ENCODE data around the gene NPAS3. TPM values are rescaled to one million over a fixed set of nuclear protein-coding genes. Genes with fewer than 3 reads are reported as not detected.
A peak's percentile ranks its signal among the peaks of the same experiment; 100 is the strongest.

NPAS3 gene
- total RNA-seq, 1 donor from 2014 or later: 0.07 TPM

DNA sequence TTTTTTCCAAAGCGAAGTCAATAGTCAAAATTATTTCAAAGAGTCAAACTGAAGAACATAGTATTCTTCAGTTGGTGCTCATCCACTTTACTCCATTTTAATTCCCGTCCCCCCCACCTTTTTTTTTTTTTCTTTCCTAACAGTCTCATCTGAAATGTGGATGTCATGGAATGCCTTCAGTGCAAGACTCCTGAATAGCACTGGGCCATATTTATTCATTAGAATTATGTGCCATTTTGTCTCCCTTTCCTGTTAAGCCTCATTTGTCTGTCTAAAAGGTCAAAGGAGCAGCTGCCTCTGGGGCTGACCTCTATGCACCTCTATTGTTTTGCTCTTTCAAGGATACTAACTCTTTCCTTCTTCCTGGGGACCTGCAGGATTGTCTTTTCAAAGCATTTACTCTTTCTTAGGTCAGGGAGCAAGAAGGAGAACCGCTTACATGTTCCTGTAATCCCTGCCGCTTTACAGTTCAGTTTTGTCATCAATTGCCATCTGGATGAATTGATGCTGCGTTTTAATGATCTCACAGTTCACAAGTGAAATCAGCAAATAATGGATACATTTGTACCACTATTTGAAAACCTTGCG, 310.6 kb downstream of the NPAS3 start:
- DNase-seq (ENCODE audit: low read depth, low spot score): no peak

DNA sequence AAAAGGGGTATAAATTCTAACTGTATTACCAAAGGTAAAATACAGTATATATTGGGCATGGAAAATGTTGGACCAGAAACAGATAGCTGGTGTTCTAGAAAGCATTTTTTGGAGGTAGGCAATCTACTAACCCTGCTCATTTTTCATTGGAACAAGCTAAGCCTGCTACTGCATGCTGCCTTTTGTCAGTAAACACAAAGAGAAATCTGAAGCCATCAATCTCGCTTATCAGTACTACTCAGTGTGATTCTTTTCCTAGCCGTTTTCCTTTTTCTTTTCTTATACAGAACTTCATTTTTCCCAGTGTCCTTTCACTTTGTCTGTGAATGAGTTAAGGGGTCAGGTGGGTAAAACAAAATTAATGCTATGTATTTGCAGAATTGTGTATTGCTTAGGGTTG, 312.3 kb downstream of the NPAS3 start:
- no peak for DNase-seq (ENCODE audit: low read depth, low spot score)

DNA sequence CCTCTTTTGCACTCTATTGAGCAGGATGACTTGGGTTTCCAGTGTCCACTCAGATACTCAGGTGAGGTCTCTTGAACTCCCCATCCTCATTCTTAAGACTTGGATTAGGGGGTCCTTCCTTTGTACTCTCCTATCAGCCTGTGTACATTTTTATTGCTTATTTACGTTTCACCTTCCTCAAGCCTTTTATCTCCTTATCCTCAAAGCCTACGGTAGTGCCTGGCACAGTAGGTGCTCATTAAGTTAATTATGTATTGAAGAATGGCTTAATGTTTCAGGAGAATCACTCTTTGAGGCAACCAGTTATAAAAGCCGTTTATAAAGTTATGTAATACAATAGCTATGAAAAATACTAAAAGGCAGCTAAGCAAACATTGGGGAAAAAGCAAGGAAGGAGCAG, 315.7 kb downstream of the NPAS3 start:
- no peak for DNase-seq (ENCODE audit: low read depth, low spot score)

DNA sequence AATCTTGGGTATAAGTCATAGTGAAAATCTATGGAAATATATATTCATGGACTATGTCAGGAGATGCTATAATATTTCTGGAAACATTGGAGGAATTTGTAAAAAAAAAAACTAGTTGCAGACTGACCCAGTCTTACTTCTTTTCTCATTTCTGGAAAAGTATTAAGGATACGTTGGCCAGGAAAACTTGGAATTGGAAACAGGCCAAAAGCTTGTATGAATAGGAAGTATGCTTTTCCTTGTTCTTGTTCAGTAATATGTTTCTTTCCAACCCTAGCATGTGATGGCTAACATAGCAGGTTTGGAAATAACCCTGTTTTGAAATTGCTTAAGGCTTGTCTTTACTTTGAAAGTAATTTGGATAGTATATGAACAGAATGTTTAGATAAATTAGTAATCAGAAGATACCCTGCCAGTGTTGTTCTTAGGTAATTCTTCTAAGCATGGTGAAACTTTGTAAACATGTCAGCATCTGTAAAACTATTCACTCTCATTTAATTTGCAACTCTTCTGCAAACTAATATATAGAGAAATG, 316.2 kb downstream of the NPAS3 start:
- DNase-seq (ENCODE audit: low read depth, low spot score): peak; percentile 7

DNA sequence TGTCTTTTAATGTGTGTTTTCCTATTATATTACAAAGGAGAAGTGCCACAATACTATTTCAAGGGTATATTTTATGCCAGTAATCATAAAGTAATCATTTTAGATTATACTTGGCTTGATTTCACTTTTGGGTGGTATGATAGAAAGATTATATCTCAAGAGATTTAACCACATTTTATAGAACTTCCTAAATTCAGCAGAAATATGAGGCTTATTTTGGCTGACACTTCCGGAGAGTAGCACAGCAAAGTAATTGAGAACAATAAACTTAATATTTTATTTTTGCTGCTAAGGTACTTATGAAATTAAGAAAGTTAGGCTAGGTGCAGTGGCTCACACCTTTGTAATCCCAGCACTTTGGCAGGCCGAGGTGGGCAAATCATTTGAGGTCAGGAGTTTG, 319.1 kb downstream of the NPAS3 start:
- DNase-seq (ENCODE audit: low read depth, low spot score): no peak

DNA sequence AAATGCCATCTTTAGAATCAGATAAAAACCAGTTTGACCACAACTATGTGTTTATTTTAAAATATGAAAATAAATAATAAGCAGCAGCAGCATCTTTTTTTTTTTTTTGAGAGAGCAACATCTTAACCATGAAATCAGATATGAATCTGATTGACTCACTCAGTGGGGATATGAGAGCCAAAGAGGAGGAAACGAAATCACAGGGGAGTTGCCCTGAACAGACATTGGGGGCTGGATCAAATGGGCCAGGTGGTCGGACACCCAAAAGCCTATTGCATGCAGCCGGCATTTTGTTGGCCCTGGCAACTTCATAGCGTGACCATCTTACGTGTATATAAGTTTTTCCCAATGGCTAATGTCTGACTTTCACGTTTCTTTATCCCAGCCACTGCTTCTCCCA, 321.1 kb downstream of the NPAS3 start:
- no peak for DNase-seq (ENCODE audit: low read depth, low spot score)

DNA sequence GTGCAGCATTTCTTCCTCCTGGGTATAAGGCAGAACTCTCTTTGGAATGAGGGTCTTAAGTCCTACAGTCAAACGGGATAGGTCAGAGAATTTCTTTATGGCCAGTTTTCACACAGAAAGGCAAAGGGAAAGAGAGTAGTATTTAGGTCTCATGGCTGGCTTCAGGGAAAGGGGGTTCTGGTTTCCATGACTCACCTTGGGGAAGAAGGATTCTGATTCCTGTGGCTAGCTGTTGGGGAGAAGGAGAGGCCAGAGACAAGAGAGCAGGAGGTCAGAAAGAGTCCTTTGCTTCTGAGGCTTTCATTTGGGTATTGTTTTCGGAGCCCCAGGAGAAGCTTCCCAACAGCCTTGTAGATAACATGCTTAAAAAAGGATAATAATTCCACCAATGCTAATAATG, 332.5 kb downstream of the NPAS3 start:
- DNase-seq (ENCODE audit: low read depth, low spot score): no peak

DNA sequence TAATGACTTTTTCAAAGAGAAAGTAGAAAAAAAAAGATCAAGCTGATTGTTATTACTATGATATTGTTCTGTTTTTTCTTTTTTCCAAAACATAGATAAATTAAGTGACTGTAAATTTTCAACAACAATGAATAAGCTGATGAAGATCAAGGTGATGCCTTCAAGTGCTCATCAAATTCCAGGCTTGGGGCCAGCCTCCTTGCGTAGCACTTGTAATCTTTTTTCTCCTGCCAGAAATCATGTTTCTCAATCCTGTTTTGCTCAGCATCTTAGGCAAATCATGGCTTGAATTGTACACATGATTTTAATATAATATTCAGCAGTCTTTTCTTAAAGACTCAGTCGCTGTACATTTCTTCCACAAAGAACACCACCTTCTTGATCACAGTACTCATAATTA, 333.2 kb downstream of the NPAS3 start:
- DNase-seq (ENCODE audit: low read depth, low spot score): no peak

DNA sequence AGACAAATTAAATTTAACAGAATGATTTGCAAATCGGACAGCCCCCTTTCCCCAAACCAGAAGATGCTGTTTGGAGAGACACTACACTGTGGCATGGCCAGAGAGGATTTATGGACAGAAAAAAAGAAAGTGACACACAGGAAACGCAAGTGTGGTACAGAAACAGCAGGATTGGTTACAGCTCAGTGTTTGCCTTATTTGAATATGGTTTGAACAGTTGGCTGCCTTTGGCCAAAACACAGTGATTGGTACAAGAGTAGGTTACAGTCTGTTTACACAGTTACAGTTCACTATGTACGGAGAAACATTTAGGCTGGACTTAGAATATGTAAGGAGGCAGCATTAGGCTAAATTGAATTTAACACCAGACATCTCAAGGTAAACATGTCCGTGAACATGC, 335.3 kb downstream of the NPAS3 start:
- no peak for DNase-seq (ENCODE audit: low read depth, low spot score)

DNA sequence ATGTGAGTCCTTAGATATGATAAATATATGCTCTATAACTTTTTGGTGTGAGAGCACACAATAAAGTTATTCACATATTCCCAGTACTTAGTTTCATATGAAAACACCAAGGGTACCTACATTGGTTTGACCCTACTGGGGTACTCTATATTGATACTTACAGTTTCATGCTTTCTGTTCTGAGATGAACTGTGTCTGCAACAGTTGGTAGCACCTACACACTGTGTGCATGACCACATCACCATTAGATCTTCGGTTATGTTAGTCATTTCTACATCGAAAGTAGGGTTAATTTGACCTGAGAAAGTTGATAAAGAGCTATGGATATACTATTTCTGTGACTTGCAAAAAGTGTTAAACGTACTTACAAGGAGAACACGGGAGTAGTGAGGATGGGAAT, 337.2 kb downstream of the NPAS3 start:
- no peak for DNase-seq (ENCODE audit: low read depth, low spot score)

DNA sequence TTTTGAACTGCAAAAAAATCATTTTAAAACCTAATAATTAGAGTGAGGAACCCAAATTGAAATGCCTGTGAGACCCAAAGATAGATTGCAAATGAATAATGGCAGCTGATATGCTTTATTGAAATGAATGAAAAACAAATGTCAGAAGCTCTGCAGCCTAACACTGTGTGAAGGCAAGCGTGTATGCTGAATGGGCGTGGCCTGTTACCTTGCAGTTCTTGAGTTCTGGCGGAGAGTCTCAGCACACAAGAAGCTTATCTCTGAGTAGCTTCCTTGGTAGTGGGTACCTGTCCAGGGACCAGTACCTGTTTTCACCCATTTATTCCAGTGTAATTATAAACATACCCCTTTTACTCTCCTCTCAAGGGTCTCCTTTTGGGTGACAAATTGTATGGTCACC, 341.2 kb downstream of the NPAS3 start:
- DNase-seq (ENCODE audit: low read depth, low spot score): no peak

DNA sequence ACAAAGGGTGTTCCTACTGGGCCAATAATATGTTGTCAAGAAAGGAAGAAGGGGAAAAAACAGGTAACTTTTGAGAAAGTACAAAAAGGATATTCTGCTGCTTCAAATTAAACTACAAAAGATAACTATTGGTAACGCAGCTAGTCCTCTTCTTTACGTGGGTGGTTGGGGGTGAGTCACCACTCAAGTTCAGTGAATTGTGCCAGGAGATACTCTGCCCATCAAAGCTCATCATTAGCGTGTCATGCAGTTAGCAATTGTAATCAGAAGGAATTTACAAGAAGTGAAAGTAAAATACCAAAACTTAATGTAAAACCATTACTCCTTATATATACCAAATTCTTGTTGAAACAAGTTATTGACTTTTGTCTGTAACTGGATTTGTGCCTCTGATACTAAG, 342.0 kb downstream of the NPAS3 start:
- DNase-seq (ENCODE audit: low read depth, low spot score): no peak

DNA sequence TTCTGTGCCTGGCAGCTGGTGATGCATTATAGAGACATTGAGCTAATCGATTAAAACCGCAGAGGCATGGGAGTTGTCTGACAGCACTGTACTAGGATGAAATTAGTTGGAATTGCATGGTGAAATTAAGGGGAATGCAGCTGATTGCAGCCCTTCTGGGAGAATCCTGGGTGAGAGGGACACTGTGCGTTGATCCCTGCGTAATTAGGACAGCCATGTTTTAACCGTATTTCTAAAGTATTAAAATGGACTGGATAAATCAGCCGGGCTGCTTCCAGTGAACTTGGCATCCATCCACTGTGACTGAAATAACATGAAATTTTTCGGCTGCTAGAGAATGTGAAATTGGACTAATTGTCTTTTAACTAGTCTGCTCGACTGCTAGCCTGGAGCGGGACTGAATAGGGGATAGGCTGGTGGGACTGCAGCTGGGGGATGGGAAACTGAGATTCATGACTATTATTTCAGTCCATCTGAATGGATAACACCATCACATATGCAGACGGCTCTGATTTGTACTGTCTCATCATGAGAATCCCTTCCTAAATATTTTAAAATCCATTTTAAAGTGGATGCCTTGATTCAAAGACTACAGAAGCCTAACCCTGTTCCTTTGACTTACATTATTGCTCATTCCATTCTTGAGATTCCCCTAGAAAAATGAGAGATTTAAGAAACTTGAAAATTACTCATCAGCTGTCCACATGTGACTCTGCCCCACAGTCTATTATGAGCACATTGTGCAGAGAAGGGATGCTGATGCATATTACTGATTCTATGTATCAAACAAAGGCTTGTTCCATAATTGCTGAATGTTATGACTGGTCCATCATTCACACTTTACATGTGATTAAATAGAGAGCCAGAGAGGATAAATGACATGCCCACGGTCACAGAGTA, 343.9 kb downstream of the NPAS3 start:
- DNase-seq (ENCODE audit: low read depth, low spot score): no peak

DNA sequence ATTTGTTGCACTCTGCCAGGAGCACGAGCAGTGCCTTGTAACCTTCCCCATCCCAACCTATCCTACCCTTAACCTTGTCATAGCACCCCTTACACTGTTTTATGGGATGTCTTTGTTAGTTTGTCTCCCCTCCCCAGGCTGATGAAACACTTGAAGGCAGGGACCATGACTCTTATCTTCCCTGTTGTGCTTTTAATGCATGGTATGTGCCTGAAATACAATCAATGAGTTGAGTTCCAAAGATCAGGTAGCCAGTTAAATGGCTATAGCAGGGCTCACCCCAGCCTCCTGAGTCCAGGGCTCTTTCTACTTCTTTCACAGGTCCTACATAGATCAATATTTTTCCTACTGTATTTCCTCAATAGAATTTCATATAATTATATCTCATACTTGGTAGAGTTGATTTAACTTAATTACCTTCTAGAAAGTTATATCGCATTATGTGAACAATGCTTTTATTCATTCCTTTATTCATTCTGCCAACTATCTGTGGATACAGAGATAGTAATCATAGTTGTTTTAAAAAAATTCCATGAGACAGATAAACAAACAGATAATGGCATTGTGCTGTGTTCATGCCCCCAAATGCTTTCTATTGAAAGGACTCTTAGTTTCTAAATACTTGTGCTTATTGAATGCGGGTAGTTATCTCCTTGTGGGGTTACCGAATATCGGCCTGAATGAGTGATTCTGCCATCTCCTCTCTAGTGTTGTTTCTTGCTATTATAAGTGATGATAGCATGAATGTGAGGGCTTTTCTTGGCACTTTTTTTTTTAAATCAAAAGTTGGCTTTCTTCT, 347.4 kb downstream of the NPAS3 start:
- no peak for DNase-seq (ENCODE audit: low read depth, low spot score)

DNA sequence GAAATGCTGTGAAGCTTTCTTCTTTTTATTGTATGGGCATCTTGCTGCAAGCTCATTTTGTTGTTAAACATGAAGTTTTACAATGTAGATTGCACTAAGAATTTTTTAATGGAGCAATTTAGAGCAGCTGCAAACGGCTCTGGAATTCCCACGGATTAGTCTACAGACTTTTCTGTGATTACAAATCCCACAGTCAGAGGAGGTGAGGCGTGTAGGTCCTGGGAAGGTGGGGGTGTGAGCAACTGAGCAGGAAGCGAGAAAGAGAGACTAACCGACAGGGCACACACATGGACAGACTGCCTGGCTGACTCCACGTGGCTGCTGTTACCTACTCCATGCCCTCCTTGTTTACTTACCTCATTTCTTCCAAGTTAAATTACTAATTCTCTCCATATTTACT, 348.5 kb downstream of the NPAS3 start:
- DNase-seq (ENCODE audit: low read depth, low spot score): no peak

DNA sequence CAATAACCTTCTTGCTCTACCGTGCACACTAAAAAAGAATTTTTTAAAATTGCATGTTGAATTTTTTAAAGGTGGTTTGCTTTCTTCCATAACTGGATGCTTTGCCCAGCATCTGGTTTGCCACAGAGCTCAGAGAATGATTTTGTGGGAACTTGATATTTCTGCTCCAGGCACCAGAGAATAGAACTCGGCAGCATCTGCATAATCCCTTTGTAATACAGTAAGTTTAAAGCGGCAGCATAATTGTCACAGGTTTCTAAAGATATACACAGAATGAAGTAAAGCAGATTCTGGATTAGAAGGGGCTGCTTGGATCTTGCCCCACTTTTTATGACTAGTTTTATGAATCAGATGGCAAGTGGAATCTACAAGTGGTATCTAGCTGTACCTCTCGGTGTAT, 352.0 kb downstream of the NPAS3 start:
- DNase-seq (ENCODE audit: low read depth, low spot score): no peak

DNA sequence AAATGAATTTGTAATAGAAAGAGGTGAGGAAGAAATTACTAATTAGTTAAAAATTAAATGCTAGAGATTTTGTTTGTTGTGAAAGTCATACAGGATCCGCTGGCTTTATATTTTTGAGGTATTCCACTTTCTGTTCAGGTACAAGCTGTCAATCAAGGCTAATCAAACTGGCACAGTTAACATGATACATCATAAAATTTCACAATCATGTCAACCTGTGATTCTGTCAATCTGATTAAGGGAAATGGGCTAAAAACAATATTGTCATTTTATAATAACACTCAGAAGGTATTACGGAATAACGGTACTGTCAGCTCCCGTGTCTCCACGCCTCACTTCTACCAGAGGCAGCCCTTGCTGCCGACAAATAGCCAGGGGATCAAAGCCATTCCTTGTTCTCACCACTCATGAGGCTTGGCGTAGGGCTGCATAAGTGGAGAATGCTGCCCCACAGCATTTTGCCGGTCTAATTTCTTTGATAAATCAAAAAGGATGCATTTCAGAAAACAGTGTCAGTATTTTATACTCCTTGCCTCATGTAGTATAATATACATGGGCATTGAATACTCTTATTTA, 352.9 kb downstream of the NPAS3 start:
- DNase-seq (ENCODE audit: low read depth, low spot score): no peak

DNA sequence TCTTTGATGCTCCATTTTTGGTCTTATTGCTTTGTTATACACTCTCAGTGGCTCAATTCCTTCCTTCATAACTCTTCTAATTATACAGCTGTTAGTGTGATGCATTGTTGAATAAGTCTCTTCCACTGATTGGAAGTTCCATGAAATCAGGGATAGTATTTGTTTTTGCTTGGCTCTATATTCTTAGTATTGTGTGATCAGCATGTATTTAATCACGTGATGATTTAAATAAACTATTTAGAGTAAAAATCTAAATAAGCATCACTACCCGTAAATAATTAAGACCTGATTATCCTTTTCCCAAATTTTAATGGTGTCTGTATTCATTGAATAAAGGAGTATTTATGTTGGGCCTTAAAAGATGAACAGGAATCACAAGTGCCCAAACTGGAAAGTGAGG, 355.7 kb downstream of the NPAS3 start:
- DNase-seq (ENCODE audit: low read depth, low spot score): no peak

DNA sequence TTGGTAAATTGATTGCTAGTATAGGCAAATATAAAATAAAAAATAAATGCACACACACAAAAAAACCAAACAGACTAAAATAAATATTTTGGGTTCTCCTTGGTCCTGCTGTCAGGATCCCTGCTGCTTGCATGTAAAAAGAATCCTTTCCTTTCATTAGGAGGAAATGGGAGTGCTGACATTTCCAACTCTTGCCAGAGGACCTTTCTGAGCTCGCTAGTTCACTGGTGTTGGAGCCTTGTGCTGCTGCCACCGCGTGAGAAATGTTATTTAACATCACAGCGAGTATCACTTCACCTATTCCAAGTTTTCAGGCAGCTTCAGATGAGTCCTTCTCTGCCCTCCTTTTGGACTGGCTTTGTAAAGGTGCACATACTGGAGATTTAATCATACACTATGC, 358.9 kb downstream of the NPAS3 start:
- DNase-seq (ENCODE audit: low read depth, low spot score): no peak

DNA sequence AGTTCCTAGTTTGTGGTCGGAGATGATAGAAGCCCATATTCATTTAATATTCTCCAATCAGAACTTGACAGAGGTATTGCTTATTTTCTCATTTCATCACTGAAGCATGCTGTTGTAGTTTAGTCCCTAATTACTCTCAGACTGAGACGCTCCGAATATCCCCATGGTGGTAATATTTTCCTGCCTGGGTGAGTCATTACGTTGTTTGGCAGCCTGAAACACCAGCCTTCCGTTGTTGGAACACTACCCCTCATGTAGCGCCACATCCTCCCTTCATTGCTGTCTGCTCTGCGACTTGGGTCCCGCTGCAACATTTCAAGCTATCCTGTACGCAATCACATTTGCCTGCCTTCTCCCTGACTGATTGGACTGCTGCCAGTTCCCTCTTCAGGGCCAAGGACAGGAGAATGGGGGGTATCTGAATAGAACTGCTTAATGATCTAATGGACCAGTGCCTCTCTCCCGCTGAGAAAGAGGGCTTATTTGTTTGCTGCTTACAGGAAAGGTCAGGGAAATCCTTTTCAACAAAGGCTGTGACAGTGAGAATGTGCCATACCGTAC, 369.1 kb downstream of the NPAS3 start:
- no peak for DNase-seq (ENCODE audit: low read depth, low spot score)

DNA sequence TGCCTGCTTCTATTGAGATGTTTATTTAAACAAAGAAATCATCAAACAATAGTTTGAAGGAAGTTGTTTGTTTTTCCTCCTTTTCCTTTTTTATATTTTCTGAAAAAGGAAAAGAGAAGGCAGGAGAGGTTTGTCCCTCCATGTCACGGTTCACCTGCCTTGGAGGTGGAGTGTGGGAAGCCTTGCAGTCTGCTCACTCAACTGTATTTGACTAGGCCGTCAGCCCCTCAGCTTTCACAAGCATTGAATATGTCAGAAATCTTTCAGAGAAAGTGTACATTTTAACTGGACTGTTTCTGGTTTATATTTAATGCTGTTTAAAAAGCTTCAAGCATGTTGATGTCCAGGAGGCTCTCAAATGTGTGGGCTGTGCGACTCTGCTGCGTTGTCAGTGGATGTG, 370.4 kb downstream of the NPAS3 start:
- DNase-seq (ENCODE audit: low read depth, low spot score): no peak
